HepG2 (cell line): ENCODE data around the gene RASL12. TPM values are rescaled to one million over a fixed set of nuclear protein-coding genes. Genes with fewer than 3 reads are reported as not detected.

Experiments used
- HES4 ChIP-seq: sonication (generic); formaldehyde crosslinking; IDR thresholded peaks from 2 replicates; pipeline ENCODE4 v1.9.0; 2021; ENCODE audit warnings: mild to moderate bottlenecking, missing genetic modification reagents, borderline replicate concordance
- HMG20A ChIP-seq: IDR thresholded peaks from 2 replicates; pipeline ENCODE4 v1.6.1; 2016; ENCODE audit warnings: borderline replicate concordance
- KAT7 ChIP-seq: IDR thresholded peaks from 2 replicates; pipeline ENCODE4 v1.6.1; 2018; ENCODE audit warnings: borderline replicate concordance, missing compliant biosample characterization
- NFIB ChIP-seq: sonication (generic); formaldehyde crosslinking; IDR thresholded peaks from 2 replicates; pipeline ENCODE4 v1.9.0; 2021; ENCODE audit warnings: missing genetic modification reagents, mild to moderate bottlenecking, borderline replicate concordance
- THAP11 ChIP-seq: IDR thresholded peaks from 2 replicates; pipeline ENCODE4 v1.6.1; 2016; ENCODE audit warnings: missing biosample characterization, missing genetic modification reagents
- ZBTB7A ChIP-seq: sonication (generic); formaldehyde crosslinking; IDR thresholded peaks from 2 replicates; pipeline ENCODE4 v1.8.0; 2022; ENCODE audit warnings: mild to moderate bottlenecking, missing genetic modification reagents
- ZNF235 ChIP-seq: sonication (generic); formaldehyde crosslinking; IDR thresholded peaks from 2 replicates; pipeline ENCODE4 v1.8.1; 2023; ENCODE audit warnings: mild to moderate bottlenecking, missing genetic modification reagents, borderline replicate concordance
- ZNF296 ChIP-seq: sonication (generic); formaldehyde crosslinking; conservative IDR thresholded peaks from 2 replicates; pipeline ENCODE4 v1.5.0; 2020; ENCODE audit warnings: mild to moderate bottlenecking, missing genetic modification reagents
- ZNF879 ChIP-seq: sonication (generic); formaldehyde crosslinking; IDR thresholded peaks from 2 replicates; pipeline ENCODE4 v1.8.1; 2023; ENCODE audit warnings: missing genetic modification reagents
- ZSCAN31 ChIP-seq: sonication (generic); formaldehyde crosslinking; IDR thresholded peaks from 2 replicates; pipeline ENCODE4 v1.5.0; 2020; ENCODE audit warnings: low read depth, mild to moderate bottlenecking, missing genetic modification reagents
- polyA plus RNA-seq, 8 experiments: library from polyadenylated mRNA; depleted of rRNA in 3 of 8; stranded (reverse) in 7 of 8; unstranded in 1 of 8; fragments of >200 nt; fragmentation: Illumina TruSeq in 4 of 8; extraction: Trizol in 4 of 8; gene quantifications; 2 replicates each; pipeline versions ENCODE4 v1.2.1 to v1.2.3, GENCODE V29; 2011 to 2016; ENCODE audit warnings: low read depth in 4 of 8, missing spikeins in 1 of 8, mixed read lengths in 1 of 8; ENCODE audit not compliant: insufficient read depth in 1 of 8
- total RNA-seq, 5 experiments: library from RNA; depleted of rRNA; stranded (reverse); fragments of >200 nt; fragmentation: Illumina TruSeq; extraction: Trizol; gene quantifications; 2 replicates each; pipeline ENCODE4 v1.2.3, GENCODE V29; 2016; ENCODE audit warnings: low read depth in 1 of 5
- TF ChIP-seq, protein P1 (sequence below): sonication (generic); formaldehyde crosslinking; IDR thresholded peaks from 2 replicates; pipeline ENCODE4 v1.4.0; 2020; ENCODE audit warnings: missing genetic modification reagents
- TF ChIP-seq, protein P2 (sequence below): sonication (generic); formaldehyde crosslinking; IDR thresholded peaks from 2 replicates; pipeline ENCODE4 v1.5.0; 2020; ENCODE audit warnings: mild to moderate bottlenecking, missing genetic modification reagents, borderline replicate concordance
- TF ChIP-seq, protein P3 (sequence below): sonication (generic); formaldehyde crosslinking; IDR thresholded peaks from 2 replicates; pipeline ENCODE4 v1.4.0; 2020; ENCODE audit warnings: mild to moderate bottlenecking, missing genetic modification reagents
- TF ChIP-seq, protein P4 (sequence below): IDR thresholded peaks from 2 replicates; pipeline ENCODE4 v1.6.1; 2016; ENCODE audit warnings: mild to moderate bottlenecking
- TF ChIP-seq, protein P5 (sequence below): sonication (generic); formaldehyde crosslinking; IDR thresholded peaks from 2 replicates; pipeline ENCODE4 v1.4.0; 2020; ENCODE audit warnings: missing genetic modification reagents, borderline replicate concordance
- TF ChIP-seq, protein P6 (sequence below): sonication (generic); formaldehyde crosslinking; IDR thresholded peaks from 2 replicates; pipeline ENCODE4 v1.4.0; 2020; ENCODE audit warnings: missing genetic modification reagents

The RASL12 gene
- total and polyA plus RNA-seq, 2 of the 13 experiments (the other 11 are each of a cell fraction or from before 2014, with no cell fraction given): 0.16 to 0.55 TPM

DNA sequence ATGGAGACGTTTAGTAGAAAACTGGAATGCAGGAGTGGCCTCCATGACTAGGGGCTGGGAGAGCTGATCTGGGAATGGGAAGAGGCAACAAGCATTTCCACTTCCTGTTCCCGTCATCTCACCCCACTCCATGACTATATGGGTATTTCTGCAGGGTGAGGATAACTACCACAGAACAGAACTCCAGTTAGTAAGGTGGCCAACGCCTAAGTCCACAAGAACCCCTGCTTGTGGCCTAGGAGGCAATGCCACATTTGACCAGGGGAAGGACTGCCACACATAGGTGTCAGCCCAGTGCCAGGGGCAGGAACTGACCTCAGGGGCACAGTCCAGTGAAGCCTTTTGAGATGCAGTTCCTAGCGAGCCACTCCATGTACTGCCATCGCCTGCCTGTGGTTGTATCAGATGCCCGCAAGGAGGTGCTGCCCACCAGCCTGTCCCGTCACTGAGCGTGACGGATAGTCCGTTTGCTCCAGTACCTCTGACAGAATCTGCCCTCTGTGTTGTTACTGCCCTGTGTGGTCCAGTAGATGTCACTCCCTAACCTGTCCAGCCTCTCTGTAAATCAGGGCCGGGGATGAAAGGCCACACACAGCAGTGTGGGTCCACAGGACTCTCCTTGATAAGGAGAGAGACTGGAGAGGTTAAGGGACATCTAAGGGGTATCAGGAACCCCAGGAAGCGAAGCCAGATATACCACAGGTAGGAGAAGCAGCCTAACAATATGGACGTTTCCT, 34.8 kb downstream of the RASL12 start (continued):
- TF ChIP-seq, protein P1, sequence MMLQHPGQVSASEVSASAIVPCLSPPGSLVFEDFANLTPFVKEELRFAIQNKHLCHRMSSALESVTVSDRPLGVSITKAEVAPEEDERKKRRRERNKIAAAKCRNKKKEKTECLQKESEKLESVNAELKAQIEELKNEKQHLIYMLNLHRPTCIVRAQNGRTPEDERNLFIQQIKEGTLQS (CRISPR knock-in tag): 0 out of 2 replicates have a peak, but pooled peaks have one; percentile 26
- TF ChIP-seq, protein P2, sequence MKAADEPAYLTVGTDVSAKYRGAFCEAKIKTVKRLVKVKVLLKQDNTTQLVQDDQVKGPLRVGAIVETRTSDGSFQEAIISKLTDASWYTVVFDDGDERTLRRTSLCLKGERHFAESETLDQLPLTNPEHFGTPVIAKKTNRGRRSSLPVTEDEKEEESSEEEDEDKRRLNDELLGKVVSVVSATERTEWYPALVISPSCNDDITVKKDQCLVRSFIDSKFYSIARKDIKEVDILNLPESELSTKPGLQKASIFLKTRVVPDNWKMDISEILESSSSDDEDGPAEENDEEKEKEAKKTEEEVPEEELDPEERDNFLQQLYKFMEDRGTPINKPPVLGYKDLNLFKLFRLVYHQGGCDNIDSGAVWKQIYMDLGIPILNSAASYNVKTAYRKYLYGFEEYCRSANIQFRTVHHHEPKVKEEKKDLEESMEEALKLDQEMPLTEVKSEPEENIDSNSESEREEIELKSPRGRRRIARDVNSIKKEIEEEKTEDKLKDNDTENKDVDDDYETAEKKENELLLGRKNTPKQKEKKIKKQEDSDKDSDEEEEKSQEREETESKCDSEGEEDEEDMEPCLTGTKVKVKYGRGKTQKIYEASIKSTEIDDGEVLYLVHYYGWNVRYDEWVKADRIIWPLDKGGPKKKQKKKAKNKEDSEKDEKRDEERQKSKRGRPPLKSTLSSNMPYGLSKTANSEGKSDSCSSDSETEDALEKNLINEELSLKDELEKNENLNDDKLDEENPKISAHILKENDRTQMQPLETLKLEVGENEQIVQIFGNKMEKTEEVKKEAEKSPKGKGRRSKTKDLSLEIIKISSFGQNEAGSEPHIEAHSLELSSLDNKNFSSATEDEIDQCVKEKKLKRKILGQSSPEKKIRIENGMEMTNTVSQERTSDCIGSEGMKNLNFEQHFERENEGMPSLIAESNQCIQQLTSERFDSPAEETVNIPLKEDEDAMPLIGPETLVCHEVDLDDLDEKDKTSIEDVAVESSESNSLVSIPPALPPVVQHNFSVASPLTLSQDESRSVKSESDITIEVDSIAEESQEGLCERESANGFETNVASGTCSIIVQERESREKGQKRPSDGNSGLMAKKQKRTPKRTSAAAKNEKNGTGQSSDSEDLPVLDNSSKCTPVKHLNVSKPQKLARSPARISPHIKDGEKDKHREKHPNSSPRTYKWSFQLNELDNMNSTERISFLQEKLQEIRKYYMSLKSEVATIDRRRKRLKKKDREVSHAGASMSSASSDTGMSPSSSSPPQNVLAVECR (CRISPR knock-in tag): peak; percentile 53; the same call in 1 of the 2 replicates
- TF ChIP-seq THAP11 (peak; percentile 76), KAT7 (CRISPR knock-in tag) (no peak), HMG20A (CRISPR knock-in tag) (no peak; the same call in 1 of the 2 replicates), NFIB (no peak), ZSCAN31 (CRISPR knock-in tag) (peak; percentile 83), ZNF296 (CRISPR knock-in tag) (no peak), ZNF235 (no peak), ZNF879 (no peak), ZBTB7A (CRISPR knock-in tag) (peak; percentile 57; the same call in 1 of the 2 replicates), HES4 (CRISPR knock-in tag) (no peak)
- TF ChIP-seq, protein P3, sequence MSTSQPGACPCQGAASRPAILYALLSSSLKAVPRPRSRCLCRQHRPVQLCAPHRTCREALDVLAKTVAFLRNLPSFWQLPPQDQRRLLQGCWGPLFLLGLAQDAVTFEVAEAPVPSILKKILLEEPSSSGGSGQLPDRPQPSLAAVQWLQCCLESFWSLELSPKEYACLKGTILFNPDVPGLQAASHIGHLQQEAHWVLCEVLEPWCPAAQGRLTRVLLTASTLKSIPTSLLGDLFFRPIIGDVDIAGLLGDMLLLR (CRISPR knock-in tag): no peak
- TF ChIP-seq, protein P4, sequence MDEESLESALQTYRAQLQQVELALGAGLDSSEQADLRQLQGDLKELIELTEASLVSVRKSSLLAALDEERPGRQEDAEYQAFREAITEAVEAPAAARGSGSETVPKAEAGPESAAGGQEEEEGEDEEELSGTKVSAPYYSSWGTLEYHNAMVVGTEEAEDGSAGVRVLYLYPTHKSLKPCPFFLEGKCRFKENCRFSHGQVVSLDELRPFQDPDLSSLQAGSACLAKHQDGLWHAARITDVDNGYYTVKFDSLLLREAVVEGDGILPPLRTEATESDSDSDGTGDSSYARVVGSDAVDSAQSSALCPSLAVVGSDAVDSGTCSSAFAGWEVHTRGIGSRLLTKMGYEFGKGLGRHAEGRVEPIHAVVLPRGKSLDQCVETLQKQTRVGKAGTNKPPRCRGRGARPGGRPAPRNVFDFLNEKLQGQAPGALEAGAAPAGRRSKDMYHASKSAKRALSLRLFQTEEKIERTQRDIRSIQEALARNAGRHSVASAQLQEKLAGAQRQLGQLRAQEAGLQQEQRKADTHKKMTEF (CRISPR knock-in tag): peak; percentile 51; the same call in 1 of the 2 replicates
- TF ChIP-seq, protein P5, sequence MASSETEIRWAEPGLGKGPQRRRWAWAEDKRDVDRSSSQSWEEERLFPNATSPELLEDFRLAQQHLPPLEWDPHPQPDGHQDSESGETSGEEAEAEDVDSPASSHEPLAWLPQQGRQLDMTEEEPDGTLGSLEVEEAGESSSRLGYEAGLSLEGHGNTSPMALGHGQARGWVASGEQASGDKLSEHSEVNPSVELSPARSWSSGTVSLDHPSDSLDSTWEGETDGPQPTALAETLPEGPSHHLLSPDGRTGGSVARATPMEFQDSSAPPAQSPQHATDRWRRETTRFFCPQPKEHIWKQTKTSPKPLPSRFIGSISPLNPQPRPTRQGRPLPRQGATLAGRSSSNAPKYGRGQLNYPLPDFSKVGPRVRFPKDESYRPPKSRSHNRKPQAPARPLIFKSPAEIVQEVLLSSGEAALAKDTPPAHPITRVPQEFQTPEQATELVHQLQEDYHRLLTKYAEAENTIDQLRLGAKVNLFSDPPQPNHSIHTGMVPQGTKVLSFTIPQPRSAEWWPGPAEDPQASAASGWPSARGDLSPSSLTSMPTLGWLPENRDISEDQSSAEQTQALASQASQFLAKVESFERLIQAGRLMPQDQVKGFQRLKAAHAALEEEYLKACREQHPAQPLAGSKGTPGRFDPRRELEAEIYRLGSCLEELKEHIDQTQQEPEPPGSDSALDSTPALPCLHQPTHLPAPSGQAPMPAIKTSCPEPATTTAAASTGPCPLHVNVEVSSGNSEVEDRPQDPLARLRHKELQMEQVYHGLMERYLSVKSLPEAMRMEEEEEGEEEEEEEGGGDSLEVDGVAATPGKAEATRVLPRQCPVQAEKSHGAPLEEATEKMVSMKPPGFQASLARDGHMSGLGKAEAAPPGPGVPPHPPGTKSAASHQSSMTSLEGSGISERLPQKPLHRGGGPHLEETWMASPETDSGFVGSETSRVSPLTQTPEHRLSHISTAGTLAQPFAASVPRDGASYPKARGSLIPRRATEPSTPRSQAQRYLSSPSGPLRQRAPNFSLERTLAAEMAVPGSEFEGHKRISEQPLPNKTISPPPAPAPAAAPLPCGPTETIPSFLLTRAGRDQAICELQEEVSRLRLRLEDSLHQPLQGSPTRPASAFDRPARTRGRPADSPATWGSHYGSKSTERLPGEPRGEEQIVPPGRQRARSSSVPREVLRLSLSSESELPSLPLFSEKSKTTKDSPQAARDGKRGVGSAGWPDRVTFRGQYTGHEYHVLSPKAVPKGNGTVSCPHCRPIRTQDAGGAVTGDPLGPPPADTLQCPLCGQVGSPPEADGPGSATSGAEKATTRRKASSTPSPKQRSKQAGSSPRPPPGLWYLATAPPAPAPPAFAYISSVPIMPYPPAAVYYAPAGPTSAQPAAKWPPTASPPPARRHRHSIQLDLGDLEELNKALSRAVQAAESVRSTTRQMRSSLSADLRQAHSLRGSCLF (CRISPR knock-in tag): no peak
- TF ChIP-seq, protein P6, sequence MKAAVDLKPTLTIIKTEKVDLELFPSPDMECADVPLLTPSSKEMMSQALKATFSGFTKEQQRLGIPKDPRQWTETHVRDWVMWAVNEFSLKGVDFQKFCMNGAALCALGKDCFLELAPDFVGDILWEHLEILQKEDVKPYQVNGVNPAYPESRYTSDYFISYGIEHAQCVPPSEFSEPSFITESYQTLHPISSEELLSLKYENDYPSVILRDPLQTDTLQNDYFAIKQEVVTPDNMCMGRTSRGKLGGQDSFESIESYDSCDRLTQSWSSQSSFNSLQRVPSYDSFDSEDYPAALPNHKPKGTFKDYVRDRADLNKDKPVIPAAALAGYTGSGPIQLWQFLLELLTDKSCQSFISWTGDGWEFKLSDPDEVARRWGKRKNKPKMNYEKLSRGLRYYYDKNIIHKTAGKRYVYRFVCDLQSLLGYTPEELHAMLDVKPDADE (CRISPR knock-in tag): no peak
